VCaP (cell line): ENCODE results near the gene TEX54.

Experiments used
- H3K27ac ChIP-seq: fragments of 450-650 bp; 2 replicates; pipeline ENCODE4 v1.5.1; 2017
- TF ChIP-seq, protein P1 (sequence below): fragments of 450-650 bp; conservative IDR thresholded peaks from 2 replicates; pipeline ENCODE4 v1.5.1; 2017; ENCODE audit warnings: mild to moderate bottlenecking, moderate library complexity

The TEX54 gene

DNA sequence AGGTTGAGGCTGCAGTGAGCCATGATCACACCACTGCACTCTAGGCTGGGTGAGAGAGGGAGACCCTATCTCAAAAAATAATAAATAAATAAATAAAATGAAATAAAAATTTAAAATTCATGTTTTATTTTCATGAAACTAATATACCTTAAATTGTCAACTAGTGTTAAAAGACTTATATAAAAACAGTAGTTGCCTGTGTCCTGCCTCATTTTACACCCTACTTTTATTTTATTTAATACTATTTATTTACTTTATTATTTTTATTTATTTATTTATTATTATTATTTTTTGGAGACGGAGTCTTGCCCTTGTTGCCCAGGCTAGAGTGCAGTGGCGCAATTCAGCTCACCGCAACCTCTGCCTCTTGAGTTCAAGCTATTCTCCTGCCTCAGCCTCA lies 11.5 kb upstream of the TEX54 start:
- TF ChIP-seq, protein P1, sequence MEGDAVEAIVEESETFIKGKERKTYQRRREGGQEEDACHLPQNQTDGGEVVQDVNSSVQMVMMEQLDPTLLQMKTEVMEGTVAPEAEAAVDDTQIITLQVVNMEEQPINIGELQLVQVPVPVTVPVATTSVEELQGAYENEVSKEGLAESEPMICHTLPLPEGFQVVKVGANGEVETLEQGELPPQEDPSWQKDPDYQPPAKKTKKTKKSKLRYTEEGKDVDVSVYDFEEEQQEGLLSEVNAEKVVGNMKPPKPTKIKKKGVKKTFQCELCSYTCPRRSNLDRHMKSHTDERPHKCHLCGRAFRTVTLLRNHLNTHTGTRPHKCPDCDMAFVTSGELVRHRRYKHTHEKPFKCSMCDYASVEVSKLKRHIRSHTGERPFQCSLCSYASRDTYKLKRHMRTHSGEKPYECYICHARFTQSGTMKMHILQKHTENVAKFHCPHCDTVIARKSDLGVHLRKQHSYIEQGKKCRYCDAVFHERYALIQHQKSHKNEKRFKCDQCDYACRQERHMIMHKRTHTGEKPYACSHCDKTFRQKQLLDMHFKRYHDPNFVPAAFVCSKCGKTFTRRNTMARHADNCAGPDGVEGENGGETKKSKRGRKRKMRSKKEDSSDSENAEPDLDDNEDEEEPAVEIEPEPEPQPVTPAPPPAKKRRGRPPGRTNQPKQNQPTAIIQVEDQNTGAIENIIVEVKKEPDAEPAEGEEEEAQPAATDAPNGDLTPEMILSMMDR = no peak
- no peak overlapping the region for H3K27ac ChIP-seq

DNA sequence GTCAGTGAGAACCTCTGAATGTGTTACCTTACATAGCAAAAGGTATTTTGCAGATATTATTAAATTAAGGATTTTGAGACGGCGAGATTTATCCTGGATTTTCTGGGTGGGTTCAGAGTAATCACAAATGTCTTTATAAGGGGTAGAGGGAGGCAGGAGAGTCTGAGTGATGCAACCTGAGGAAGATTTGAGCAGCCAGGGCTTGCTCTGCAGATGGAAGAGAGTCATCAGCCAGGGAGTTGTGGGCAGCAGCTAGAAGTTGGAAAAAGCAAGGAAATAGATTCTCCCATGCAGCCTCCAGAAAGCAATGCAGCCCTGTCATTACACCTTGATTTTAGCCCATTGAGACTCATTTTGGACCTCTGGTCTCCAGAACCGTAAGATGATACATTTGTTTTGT lies 10.8 kb upstream of the TEX54 start:
- TF ChIP-seq, protein P1 = no peak
- H3K27ac ChIP-seq = no peak overlapping the region; the same call in 1 of the 2 replicates

DNA sequence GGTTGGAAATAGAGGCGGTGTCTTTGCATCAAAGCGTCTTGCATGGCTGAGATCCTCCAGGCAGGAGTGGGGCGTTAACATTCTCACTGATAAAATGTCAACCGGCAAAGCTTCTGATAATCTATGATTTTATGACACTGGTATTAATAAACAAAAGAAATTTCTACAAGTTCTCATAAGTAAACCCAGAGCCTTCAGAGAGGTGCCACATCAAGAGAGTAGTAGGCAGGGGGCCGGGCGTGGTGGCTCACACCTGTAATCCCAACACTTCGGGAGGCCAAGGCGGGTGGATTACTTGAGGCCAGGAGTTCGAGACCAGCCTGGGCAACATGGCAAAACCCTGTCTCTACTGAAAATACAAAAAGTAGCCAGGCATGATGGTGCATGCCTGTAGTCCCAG lies 10.2 kb upstream of the TEX54 start:
- peak overlapping the region; percentile 99 for H3K27ac ChIP-seq

DNA sequence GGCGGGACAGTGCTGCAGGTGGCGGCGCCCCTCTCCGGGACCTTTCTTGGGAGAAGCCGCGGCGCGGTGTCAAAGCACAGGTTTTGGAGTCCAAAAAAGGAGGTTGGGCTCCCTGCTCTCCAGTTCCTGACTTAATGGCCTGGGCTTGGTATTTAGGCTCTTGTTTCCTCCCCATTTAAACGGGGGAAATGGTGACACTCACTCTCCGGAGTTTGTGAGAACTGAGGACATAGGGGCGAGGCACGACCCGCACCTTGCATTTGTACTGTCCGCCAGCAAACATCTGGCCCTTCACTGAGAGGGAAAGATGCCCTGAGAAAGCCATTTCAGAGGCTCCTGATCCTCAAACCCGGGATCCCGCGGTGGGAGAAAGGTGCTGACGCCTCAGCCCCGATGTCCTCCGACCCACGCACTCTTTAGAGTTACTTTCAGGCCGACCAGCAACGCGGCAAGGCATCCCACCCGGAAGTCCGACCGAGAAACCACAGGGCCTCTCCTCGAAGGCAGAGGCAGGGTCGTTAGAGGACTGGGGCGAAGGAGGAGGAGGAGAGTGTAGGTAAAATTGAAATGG lies 9.6 kb upstream of the TEX54 start:
- H3K27ac ChIP-seq = peak overlapping the region; percentile 99
- TF ChIP-seq, protein P1 = no peak

DNA sequence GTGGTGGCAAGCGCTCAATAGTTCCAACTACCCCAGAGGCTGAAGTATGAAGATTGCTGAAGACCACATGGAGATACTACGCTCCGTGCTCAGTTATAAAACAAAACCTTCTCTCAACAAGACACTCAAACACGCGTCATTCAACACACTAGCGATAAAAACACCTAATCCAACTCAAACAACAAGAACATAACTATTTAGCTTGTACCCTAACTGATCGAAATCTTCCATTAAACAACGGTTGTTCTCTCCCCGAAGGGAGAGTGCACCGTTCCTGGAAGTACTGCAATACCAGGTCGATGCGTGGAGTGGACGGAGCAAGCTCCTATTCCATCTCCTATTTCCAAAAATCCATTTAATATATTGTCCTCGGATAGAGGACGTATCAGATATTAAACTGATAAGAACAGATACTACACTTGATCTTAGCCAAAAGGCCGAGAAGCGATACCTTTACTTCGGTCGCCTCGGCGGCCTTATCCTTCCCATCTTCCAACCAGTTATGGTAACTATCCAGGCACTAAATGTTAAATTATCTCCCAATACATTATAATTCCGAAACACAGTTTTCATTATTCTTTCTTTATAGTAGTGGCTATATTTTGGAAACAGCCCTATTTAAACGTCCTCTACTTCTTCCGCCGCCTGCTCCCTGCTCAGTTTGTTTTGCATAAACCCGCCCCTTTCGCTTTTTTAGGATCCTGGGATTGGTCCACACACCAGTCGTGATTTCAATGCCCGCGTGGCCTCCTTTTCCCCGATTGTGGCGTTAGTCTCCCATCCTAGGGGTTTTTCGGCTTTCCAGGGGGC lies 8.9 kb upstream of the TEX54 start:
- TF ChIP-seq, protein P1 = no peak
- peak overlapping the region; percentile 99 for H3K27ac ChIP-seq

DNA sequence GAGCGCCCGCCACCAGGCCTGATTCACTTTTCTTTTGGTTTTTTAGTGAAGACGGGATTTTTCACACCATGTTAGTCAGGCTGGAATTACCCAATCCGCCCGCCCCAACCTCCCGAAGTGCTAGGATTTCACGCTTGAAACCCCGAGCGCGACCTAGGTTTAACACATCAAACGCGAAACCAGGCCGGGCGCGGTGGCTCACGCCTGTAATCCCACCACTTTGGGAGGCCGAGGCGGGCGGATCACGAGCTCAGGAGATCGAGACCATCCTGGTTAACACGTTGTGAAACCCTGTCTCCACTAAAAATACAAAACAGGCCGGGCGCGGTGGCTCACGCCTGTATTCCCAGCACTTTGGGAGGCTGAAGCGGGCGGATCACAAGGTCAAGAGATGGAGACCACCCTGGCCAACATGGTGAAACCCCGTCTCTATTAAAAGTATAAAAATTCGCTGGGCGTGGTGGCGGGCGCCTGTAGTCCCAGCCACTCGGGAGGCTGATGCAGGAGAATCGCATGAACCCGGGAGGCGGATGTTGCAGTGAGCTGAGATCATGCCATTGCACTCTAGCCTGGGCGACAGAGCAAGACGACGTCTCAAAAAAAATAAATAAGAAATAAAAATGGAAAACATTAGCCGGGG lies 8.2 kb upstream of the TEX54 start:
- H3K27ac ChIP-seq = peak overlapping the region; percentile 99

DNA sequence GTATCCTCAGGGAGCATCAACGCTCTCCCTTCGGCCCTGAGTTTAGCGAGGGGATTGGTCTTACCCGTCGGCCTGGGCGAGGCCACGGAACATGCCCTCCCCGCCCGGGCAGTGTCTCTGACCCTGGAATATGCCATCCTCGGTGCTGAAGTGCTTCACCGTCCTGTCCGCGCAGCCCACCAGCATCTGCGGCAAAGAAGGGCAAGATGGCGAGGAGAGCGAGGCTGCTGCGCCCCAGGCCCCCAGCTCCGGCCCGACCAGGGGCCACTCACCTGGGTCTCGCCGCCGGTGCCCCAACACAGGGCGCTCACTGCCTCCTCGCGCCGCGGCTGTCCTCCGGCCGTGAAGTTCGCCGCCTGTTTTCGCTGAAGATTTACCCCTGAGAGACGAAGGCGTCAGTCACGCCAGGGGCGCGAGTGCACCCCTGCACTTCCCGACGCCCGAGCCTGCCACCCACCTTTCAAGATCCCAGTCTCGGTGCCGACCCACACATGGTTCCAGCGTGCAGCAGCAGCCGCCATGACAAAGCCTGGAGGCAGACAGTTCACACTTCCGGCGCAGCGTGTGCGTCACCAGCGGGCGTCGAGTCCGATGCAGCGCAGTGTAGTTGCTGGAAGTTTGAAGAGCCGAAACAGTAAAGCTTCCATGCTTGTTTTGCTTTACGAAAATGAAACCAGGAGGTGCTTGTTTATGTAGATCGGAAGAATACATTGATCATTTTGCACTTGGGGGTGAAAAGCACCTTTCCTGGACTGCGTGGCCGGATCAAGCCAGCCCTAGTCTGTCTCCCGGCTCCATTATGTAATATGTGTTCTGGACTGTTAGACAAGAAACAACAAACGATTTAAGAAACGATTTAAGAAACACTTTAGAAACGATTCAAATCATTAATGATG lies 6.7 kb upstream of the TEX54 start, which contains the start of gene WDR74:
Gene WDR74 (minus strand): TSS at position 541 of the 896 bp plus-strand sequence. CDS start 20 bp downstream, at position 521.
- H3K27ac ChIP-seq = peak within 1 kb of the TSS; percentile 99
- TF ChIP-seq, protein P1 = no peak

DNA sequence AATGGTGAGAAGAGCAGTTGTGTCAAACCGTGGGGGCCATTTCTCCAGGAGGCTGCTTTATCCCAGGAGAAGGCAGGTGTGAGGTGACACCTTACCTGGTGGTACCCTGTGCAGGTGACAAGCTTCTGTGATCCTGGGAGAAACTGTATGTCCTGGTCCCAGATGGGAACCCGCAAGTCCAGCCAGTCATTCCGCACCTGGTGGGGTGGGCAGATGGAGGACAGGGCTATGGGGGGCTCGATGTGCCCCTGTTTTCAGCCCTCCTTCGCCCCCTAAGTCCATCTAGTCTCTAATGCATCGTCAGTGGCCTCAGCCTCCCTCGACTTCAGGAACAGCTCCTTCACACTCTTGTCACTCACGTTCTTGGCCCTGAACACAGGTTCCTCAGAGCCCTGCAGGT lies 2.7 kb upstream of the TEX54 start:
- H3K27ac ChIP-seq = no peak overlapping the region; the same call in 1 of the 2 replicates
- TF ChIP-seq, protein P1 = no peak
